ENCODE measurements around the gene KLF7. TPM values are rescaled to one million over a fixed set of nuclear protein-coding genes. Genes with fewer than 3 reads are reported as not detected.
A peak's percentile ranks its signal among the peaks of the same experiment; 100 is the strongest.

Gene KLF7
- total RNA-seq (2014; rRNA removed; shearing (Covaris generic)) = 6.8 and 13.1 TPM in 2 replicates

DNA sequence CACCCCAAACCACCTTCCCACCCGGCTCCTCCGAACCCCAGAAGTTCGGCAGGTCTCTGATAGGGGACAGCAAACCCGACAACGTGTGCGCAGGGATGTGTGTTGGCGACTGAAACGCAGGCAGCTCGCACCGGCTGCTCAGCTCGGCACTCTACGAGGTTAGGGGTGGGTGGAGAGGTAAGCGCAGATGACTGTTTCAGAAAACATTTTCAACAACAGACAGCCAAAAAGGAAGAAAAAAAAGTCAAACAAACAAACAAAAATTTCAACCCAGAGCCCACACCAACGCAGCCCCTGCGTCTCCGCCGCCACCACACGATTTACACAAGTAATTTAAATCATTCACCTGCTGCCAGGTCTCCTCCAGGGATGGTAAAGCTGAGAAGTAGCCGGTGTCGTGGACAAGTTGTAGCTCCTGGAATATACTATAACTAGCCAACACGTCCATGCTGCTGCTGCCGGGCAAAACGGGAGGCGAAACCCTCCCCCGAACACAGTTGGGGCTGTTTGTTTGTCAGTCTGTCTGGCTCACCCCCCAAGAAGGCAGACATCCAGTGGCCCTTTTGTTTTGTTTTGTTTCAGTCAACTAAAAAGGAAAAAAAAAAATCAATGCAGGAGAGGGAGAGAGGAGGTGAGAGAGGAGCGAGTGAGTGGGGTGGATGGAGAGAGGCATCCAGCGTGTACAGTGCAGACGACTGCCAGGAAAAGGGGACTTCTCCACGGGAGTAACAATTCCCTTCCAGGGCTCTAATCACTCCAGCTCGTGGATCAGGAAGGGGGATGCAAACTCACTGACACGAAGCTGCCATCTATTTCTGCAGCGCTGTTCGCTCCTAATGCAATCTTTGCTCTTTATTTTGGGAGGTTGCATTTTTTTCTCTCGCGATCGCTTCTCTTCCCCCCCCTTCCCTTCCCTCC, at the start of gene KLF7:
Gene KLF7, minus strand, starts transcription at position 828 of the 918 bp plus-strand sequence. Its CDS starts 380 bp downstream, at position 448.
- H3K36me3 ChIP-seq = peaks cover 6% of the 10 kb centered on the region
- H3K4me1 ChIP-seq (replicated peaks) = peaks cover 45% of the 10 kb centered on the region
- peak within 1 kb of the TSS; percentile 68 for H3K4me3 ChIP-seq
- peak; percentile 66 to 86 for DNase-seq (ENCODE audit: low read depth in 1 of 2, low spot score in 2 of 2)
- H3K27me3 ChIP-seq (replicated peaks) = no peaks in the 10 kb centered on the region
- H3K9me3 ChIP-seq (replicated peaks) = no peaks in the 10 kb centered on the region
- peak within 1 kb of the TSS; percentile 100 for H3K27ac ChIP-seq

DNA sequence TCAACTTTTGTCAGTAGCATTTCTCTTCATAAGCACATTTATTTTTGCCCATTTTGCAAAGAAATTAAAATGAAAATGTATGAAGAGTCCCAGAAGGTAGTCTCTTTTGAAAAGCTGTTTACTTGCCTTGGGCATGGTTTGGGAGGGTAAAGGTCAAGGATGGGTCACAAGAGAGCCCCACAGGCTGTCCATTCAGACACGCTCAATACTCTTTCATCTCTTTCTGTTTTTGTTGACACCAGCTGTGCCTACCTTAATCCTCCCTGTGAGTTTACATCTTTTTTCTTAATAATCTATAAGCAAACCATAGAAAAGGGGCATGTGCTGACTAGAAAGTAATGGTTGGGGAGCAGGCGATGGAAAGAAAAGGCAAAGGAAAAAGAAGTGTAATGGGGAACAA, 49.6 kb upstream of the KLF7 start:
- Histone ChIP-seq H3K36me3 (no peaks in the 10 kb centered on the region), H3K4me3 (no peak overlapping the region), H3K4me1 (replicated peaks) (peaks cover 9% of the 10 kb centered on the region), H3K27me3 (replicated peaks) (no peaks in the 10 kb centered on the region), H3K9me3 (replicated peaks) (no peaks in the 10 kb centered on the region), H3K27ac (no peak overlapping the region)
- DNase-seq (ENCODE audit: low read depth in 1 of 2, low spot score in 2 of 2) = no peak

DNA sequence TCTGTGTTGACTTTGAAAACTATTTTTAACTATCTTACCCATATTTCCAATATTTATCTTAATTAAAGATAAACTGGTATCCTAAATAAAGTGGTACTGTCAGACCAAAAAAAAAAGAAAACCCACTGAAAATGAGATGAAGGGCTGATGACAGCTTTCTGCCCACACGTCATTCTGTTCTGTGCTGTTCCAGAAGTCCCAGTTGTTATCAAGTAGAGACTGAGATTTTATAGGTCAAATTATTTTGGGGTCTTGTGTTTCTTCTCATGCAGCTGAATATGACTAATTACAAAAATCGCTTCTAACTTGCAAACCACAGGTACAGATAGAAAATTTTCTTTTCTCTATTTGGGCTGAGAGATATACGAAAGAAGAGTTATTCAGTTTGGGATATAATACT, 48.7 kb upstream of the KLF7 start:
- Histone ChIP-seq H3K27me3 (replicated peaks) (no peaks in the 10 kb centered on the region), H3K9me3 (replicated peaks) (no peaks in the 10 kb centered on the region), H3K27ac (no peak overlapping the region), H3K36me3 (no peaks in the 10 kb centered on the region), H3K4me1 (replicated peaks) (peaks cover under 1% of the 10 kb centered on the region), H3K4me3 (no peak overlapping the region)
- DNase-seq (ENCODE audit: low read depth in 1 of 2, low spot score in 2 of 2) = no peak

DNA sequence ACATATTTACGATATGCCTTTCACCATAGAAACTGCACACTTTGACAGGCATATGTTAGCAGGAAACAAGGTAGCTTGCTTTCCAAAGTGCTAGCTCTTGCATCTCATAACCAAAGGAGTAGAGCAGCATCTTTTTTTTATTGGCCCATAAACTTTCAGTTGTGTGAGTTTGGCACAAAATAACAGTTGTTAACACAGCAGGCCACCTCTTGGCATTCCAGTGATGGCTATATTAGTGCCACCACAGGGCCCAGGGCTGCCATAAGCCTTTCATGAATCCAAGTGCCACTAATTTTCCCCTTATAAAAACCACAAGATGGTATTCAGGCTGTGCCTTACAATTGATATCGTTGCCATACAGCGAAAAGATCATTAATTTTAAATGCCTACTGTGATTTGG, 40.3 kb upstream of the KLF7 start:
- DNase-seq (ENCODE audit: low read depth in 1 of 2, low spot score in 2 of 2) = no peak
- H3K4me3 ChIP-seq = no peak overlapping the region
- H3K27me3 ChIP-seq (replicated peaks) = no peaks in the 10 kb centered on the region
- no peak overlapping the region for H3K27ac ChIP-seq
- H3K9me3 ChIP-seq (replicated peaks) = no peaks in the 10 kb centered on the region
- no peaks in the 10 kb centered on the region for H3K36me3 ChIP-seq
- no peaks in the 10 kb centered on the region for H3K4me1 ChIP-seq (replicated peaks)

DNA sequence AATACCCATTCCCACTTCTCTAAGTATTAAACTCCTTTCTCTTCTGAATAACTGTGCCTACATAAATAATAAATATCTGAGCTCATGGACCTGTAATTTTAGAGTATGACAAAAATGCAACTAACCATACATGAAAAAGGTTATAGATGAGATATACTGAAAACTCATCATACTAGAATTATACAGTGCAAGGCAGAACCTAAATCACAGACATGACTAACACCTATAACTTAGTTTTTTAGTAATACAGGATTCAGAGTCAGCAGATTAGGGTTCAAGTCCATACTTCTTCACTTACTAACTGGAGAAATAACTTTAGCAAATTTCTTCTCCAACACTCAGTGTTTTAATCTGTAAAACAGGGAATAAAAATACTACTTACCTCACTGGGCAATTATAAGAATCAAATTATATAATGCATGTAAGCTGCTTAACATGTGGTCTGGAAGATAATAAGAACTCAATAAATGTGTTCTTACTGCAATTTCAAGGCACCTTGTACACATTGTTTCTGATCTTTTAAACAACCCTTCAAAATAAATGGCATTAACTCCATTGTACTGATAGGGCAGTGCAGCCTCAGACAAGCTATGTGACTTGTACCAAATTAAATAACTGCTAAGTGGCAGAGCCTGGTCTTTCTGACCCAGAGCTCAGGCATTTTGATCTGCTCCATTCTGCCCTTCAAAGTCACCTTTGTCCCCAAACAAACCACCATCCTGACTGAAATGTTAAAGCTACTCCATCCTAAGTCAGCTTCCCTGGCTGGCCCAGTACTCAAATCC, 39.6 kb upstream of the KLF7 start:
- Histone ChIP-seq H3K9me3 (replicated peaks) (no peaks in the 10 kb centered on the region), H3K27me3 (replicated peaks) (no peaks in the 10 kb centered on the region), H3K4me3 (no peak overlapping the region), H3K4me1 (replicated peaks) (no peaks in the 10 kb centered on the region), H3K36me3 (no peaks in the 10 kb centered on the region), H3K27ac (no peak overlapping the region)
- no peak for DNase-seq (ENCODE audit: low read depth in 1 of 2, low spot score in 2 of 2)

DNA sequence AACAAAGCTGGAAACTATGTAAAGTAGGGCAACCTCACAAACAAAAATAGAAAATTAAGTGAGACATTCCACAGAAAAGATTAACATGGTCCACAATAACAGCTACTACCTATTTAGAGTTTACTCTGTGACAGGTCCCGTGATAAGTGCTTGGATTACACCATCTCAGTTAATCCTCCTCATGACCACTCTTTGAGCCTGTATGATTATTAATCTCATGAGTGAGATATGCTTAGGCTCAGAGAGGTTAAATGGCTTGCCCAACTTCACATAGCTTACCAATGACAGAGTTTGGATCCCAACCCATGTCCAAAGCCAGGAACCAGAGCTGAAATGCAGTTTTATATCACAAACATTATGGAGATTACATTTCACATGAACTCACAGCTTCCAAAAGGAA, 37.3 kb upstream of the KLF7 start:
- H3K27me3 ChIP-seq (replicated peaks) = no peaks in the 10 kb centered on the region
- H3K36me3 ChIP-seq = no peaks in the 10 kb centered on the region
- no peak for DNase-seq (ENCODE audit: low read depth in 1 of 2, low spot score in 2 of 2)
- no peak overlapping the region for H3K4me3 ChIP-seq
- H3K4me1 ChIP-seq (replicated peaks) = no peaks in the 10 kb centered on the region
- H3K9me3 ChIP-seq (replicated peaks) = no peaks in the 10 kb centered on the region
- H3K27ac ChIP-seq = no peak overlapping the region

DNA sequence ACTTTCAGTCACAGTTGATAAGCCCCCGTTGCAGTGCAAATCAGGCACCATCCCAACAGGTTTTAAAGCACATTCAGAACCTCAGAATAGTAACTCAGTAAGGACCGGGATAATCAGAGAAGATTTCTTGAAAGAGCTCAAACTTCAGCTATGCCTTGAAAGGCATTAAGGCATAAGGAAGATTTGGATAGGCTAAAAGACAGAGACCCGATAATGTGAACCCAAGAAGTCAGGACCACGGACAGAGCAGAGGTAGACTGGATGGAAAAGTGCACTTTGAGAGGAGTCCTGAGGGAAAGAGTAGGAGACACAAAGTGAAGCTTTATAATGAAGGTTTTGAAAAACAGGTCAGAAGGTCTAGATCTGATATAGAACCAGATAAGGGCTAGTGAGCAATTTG, 36.9 kb upstream of the KLF7 start:
- H3K27ac ChIP-seq = no peak overlapping the region
- H3K27me3 ChIP-seq (replicated peaks) = no peaks in the 10 kb centered on the region
- H3K4me3 ChIP-seq = no peak overlapping the region
- H3K36me3 ChIP-seq = no peaks in the 10 kb centered on the region
- no peaks in the 10 kb centered on the region for H3K9me3 ChIP-seq (replicated peaks)
- H3K4me1 ChIP-seq (replicated peaks) = no peaks in the 10 kb centered on the region
- DNase-seq (ENCODE audit: low read depth in 1 of 2, low spot score in 2 of 2) = no peak

DNA sequence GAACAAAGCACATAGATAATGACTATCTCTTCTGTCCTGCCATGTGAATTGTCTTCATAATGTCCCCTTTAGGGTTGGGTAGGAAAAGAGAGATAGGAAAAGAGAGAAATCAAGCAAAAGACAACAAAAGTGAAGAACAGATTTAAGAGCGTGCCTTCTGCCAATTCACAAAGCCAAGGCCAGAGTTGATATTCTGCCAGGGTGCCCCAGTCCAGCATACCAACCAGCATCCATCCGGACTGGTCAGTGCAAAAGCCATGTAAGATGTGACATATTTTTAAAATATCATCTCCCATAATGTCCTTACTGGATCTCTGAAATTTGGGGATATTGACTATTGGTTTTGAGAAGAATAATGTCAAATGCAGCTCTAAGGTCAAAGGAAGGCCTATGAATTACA, 35.7 kb upstream of the KLF7 start:
- Histone ChIP-seq H3K27ac (no peak overlapping the region), H3K9me3 (replicated peaks) (no peaks in the 10 kb centered on the region), H3K4me3 (no peak overlapping the region), H3K36me3 (no peaks in the 10 kb centered on the region), H3K27me3 (replicated peaks) (no peaks in the 10 kb centered on the region), H3K4me1 (replicated peaks) (no peaks in the 10 kb centered on the region)
- no peak for DNase-seq (ENCODE audit: low read depth in 1 of 2, low spot score in 2 of 2)

DNA sequence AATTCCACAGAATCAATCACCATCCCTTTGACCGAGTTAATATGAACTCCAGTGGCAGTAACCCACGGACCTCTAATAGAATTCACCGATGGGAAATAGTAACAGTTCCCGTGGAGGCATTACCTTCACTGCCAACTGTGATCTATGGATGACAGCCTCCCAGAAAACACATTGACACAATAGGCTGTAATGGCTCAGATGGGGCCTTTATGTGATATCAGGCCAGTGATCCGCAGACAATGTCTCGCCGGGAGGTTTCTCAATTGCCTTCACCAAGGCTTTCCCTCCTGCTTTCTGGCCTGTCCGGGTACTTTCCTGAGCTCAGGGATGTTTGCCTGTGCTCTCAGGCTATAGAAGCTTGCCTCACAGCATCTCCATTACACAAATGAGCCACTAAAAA, 34.4 kb upstream of the KLF7 start:
- no peak for DNase-seq (ENCODE audit: low read depth in 1 of 2, low spot score in 2 of 2)
- Histone ChIP-seq H3K9me3 (replicated peaks) (no peaks in the 10 kb centered on the region), H3K4me3 (no peak overlapping the region), H3K36me3 (no peaks in the 10 kb centered on the region), H3K4me1 (replicated peaks) (no peaks in the 10 kb centered on the region), H3K27ac (no peak overlapping the region), H3K27me3 (replicated peaks) (no peaks in the 10 kb centered on the region)

DNA sequence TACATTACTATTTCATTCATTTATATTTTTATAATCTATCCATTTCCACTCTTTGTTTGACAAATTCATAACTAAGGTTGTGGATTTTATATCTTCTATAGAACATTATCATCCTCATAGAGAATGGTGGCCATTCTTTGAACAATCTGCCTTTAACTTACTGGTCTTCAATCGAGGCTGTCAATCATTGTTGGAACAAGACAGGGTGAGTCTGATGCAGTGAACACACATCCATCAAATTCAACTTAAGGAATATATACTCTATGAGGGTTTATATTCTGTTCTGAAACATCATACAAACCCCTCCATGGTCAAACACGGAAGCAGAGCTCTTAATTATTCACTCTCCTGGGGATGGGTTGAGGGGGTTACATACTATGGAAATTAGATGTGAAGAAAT, 28.3 kb upstream of the KLF7 start:
- no peak overlapping the region for H3K4me3 ChIP-seq
- no peak overlapping the region for H3K27ac ChIP-seq
- H3K9me3 ChIP-seq (replicated peaks) = no peaks in the 10 kb centered on the region
- no peak for DNase-seq (ENCODE audit: low read depth in 1 of 2, low spot score in 2 of 2)
- no peaks in the 10 kb centered on the region for H3K36me3 ChIP-seq
- no peaks in the 10 kb centered on the region for H3K27me3 ChIP-seq (replicated peaks)
- peaks cover 4% of the 10 kb centered on the region for H3K4me1 ChIP-seq (replicated peaks)

DNA sequence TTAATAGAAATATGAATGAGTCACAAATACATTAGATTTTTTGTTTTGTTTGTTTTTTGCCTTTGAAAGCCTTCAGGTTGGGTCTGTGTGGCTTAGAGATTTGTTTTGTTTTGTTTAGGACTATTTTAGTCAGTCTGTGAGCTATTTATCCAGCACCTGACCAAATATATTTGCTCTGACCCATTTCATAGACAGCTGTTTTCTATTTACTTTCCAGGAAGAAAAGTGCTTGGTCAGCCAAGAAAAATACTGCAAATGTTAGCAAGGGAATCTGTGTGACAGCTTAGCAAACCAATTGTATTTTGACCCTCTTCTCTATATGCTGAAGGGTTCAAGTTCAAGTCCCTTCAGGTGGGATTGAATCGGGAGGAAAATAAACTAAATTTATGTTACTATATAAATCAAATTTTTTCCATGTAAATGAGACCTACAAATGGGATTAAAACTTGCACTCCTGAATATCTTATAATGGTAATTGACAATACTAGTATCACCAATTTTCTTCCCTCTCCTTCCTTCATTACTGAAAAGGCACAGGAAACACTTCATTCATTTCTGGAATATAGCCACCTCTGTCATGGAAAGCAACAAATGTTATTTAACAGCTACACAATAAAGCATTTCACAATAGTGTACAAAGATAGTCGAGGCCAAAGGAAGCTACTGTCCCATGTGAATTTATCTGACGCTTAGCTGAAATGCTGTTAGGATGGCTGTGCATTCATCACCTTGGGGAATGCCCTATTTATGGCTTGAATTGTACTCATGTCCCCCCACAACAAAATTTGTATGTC, 23.1 kb upstream of the KLF7 start:
- Histone ChIP-seq H3K4me1 (replicated peaks) (peaks cover 23% of the 10 kb centered on the region), H3K9me3 (replicated peaks) (peaks cover 2% of the 10 kb centered on the region; the same call in 1 of the 2 replicates), H3K27ac (no peak overlapping the region), H3K36me3 (no peaks in the 10 kb centered on the region), H3K4me3 (no peak overlapping the region), H3K27me3 (replicated peaks) (no peaks in the 10 kb centered on the region)
- peak in 1 of 2 experiments; percentile 68 for DNase-seq (ENCODE audit: low read depth in 1 of 2, low spot score in 2 of 2)

DNA sequence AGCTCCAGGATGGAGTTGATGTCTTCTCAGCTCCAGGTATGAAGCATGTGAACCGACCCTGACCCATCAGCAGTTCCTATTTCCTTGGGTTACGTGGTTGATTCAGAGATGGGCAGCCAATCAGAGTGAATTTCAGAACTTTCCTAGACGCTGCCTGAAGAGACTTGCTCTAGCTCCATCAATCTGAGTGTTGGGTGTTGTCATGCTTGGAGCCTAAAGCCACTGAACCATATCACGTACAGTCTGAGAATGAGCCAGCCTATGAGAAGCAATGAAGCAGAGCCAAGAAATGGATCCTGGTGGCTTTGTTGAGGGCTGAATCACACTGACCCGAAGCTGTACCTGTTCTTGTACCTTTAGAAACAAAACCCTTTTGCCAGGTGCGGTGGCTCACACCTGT, 19.6 kb upstream of the KLF7 start:
- H3K9me3 ChIP-seq (replicated peaks) = peaks cover 2% of the 10 kb centered on the region; the same call in 1 of the 2 replicates
- no peak overlapping the region for H3K4me3 ChIP-seq
- H3K27me3 ChIP-seq (replicated peaks) = no peaks in the 10 kb centered on the region
- peaks cover 54% of the 10 kb centered on the region for H3K4me1 ChIP-seq (replicated peaks)
- no peaks in the 10 kb centered on the region for H3K36me3 ChIP-seq
- no peak overlapping the region for H3K27ac ChIP-seq
- no peak for DNase-seq (ENCODE audit: low read depth in 1 of 2, low spot score in 2 of 2)

DNA sequence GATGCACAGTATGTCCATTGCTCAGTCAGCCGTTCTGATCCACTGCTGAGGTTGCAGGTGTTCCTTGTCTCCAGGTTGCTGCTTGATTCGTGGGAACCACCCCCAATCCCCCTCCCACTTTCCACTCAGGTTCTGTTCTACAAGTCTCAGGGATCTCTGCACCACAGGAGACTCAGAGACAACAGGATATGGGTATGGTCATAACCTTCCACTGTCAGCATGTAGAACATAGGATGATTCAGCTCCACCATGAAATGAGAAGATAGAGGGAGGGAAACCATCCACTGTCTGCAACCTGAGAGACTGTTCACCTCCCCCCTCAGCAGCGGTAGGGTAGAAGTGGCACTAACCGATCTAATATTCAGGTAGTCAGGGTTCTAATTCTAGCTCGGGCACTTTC, 19.0 kb upstream of the KLF7 start:
- DNase-seq (ENCODE audit: low read depth in 1 of 2, low spot score in 2 of 2) = no peak

More for the DNA sequence above, 19.0 kb upstream of the KLF7 start:
- H3K9me3 ChIP-seq (replicated peaks) = peaks cover 2% of the 10 kb centered on the region; the same call in 1 of the 2 replicates
- no peaks in the 10 kb centered on the region for H3K27me3 ChIP-seq (replicated peaks)
- no peak overlapping the region for H3K4me3 ChIP-seq
- no peaks in the 10 kb centered on the region for H3K36me3 ChIP-seq
- H3K4me1 ChIP-seq (replicated peaks) = peaks cover 60% of the 10 kb centered on the region
- H3K27ac ChIP-seq = no peak overlapping the region
